Measurements from ENCODE around the gene ETV3.
"Not testable (repeated sequence)": the region's sequence is repeated elsewhere in the genome, so short reads cannot be mapped to it uniquely, and the experiment has no call there.

The ETV3 gene

GRCh38 chr1:157138220-157139051 lies at the start of gene ETV3:
Gene ETV3 (minus strand): TSS chr1:157138395. CDS start chr1:157136352, 2,043 bp downstream.
- peak in 55 of 56 donors; percentile 27 to 94 (median 83) for DNase-seq

GRCh38 chr1:157186281-157186992 lies 48.2 kb upstream of the ETV3 start:
- no peak for DNase-seq

GRCh38 chr1:157183870-157184269 lies 45.7 kb upstream of the ETV3 start:
- DNase-seq = no peak

GRCh38 chr1:157182371-157182770 lies 44.2 kb upstream of the ETV3 start:
- not testable (repeated sequence) for DNase-seq

- DNase-seq = no peak
Measured at GRCh38 chr1:157181790-157182189, 43.6 kb upstream of the ETV3 start.

GRCh38 chr1:157181258-157181657 lies 43.1 kb upstream of the ETV3 start:
- DNase-seq = no peak

GRCh38 chr1:157178490-157178889 lies 40.3 kb upstream of the ETV3 start:
- no peak for DNase-seq

- DNase-seq = no peak
Measured at GRCh38 chr1:157177733-157178394, 39.7 kb upstream of the ETV3 start.

GRCh38 chr1:157176591-157177121 lies 38.5 kb upstream of the ETV3 start:
- DNase-seq = no peak

- DNase-seq = no peak
Measured at GRCh38 chr1:157176016-157176415, 37.8 kb upstream of the ETV3 start.

- no peak for DNase-seq
Measured at GRCh38 chr1:157173900-157174410, 35.8 kb upstream of the ETV3 start.

GRCh38 chr1:157173241-157173640 lies 35.0 kb upstream of the ETV3 start:
- DNase-seq = not testable (repeated sequence)

GRCh38 chr1:157172591-157172990 lies 34.4 kb upstream of the ETV3 start:
- not testable (repeated sequence) for DNase-seq

- not testable (repeated sequence) for DNase-seq
Measured at GRCh38 chr1:157171903-157172503, 33.8 kb upstream of the ETV3 start.

GRCh38 chr1:157170677-157171515 lies 32.7 kb upstream of the ETV3 start:
- peak in 4 of 56 donors; percentile 4 to 39 (median 9) for DNase-seq

GRCh38 chr1:157168015-157168414 lies 29.8 kb upstream of the ETV3 start:
- DNase-seq = no peak

GRCh38 chr1:157167437-157167836 lies 29.2 kb upstream of the ETV3 start:
- DNase-seq = no peak

- DNase-seq = no peak
Measured at GRCh38 chr1:157166590-157166989, 28.4 kb upstream of the ETV3 start.

- peak in 41 of 56 donors; percentile 4 to 78 (median 31) for DNase-seq
Measured at GRCh38 chr1:157163273-157164127, 25.3 kb upstream of the ETV3 start.
